Measurements from ENCODE around the gene GAB1.

GRCh38 chr4:143432258-143432591 is 95.5 kb downstream of the GAB1 start:
- TF ChIP-seq CTCF (IDR thresholded peaks at IDR 0.05) (no peak), POLR2A (IDR thresholded peaks at IDR 0.05) (no peak)
